AG08396 (cell line): ENCODE results near the gene CCDC91.

ENCODE experiments used
- DNase-seq: peaks from one replicate; pipeline ENCODE4 v3.0.0; 2012; ENCODE audit warnings: low spot score, mixed read lengths

The CCDC91 gene

GRCh38 chr12:28190321-28191050, at the start of gene CCDC91:
Gene CCDC91 (plus strand): TSS chr12:28190456. CDS start chr12:28257216, 66,760 bp downstream.
- peak; percentile 88 for DNase-seq

DNA sequence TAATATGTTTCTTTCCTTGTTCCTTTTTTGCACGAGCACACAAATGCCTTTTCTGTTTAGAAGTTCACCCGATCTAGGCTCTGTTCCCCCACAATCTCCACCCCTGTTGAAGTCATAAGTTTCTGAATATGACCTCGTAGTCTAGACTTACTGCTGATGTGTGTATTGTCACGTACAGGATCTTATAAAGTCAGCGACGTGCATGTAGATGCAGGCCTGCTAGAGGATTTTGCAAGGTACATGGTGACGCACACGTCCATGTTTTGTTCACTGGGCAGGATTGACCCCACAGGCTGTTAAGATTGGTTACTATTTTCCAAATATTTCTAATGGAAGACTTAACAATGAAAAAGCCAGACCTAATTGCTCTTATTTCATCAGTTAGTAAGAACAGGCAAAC, 46.2 kb upstream of the CCDC91 start:
- no peak for DNase-seq

- no peak for DNase-seq
Observed at GRCh38 chr12:28144532-28144931, 45.7 kb upstream of the CCDC91 start.

DNA sequence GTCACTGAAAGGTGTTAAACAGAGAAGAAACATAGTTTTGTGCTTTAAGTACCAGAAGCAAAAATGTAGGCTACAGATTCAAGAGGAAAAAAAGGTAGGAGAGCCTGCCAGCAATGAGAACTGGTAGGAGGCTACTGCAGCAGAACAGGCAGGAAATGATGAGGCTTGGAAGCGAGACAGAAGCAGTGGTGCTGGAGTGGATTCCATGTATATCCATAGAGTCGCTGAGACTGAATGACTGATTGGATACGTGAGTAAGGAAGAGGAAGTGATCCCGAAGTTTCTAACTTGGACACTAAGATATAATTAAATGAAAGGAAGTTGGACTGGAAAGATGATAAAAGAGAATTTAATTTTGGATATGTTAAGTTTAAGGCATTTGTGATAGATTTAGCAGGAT, 45.0 kb upstream of the CCDC91 start:
- DNase-seq = no peak

GRCh38 chr12:28149279-28149678, 41.0 kb upstream of the CCDC91 start:
- no peak for DNase-seq

GRCh38 chr12:28156362-28156761, 33.9 kb upstream of the CCDC91 start:
- no peak for DNase-seq

DNA sequence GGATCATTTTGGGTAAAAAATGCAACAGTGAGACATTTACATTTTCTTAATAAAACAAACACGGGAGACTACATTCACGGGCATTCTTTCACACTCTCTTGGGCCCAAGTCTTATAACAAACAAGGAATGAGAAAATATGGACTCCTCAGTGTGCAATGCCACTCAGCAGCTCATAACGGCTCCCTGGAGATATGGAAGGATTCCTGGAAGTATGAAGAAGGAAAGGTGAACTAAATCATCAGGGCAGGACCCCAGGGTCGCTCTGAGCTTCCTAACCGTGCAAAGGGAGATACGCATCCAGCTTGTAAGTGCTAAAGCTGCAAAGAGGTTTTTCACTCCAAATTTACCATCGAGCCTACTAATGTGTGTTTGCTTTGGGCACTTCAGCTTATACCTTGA, 33.5 kb upstream of the CCDC91 start:
- DNase-seq = no peak

- DNase-seq = no peak
Observed at GRCh38 chr12:28158353-28158752, 31.9 kb upstream of the CCDC91 start.

GRCh38 chr12:28159688-28160087, 30.6 kb upstream of the CCDC91 start:
- DNase-seq = no peak

GRCh38 chr12:28161697-28162096, 28.6 kb upstream of the CCDC91 start:
- no peak for DNase-seq

DNA sequence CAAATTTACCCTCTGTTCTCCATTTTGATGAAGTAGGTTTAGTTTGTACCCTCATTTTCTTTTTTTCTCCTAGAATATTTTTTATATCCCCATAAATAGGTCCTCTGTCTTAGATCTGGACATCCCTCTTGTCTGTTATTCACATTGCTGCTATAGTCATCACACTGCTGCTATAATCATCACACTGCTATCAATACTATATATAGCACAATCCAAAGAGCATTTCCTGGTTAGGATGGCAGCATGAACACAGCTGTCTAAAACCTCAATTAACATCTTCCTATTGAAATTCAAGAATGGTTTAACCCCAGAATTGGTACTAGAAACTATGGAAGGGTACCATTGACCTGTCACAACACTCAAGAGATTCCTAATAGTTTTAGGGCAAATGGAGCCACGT, 27.6 kb upstream of the CCDC91 start:
- no peak for DNase-seq

DNA sequence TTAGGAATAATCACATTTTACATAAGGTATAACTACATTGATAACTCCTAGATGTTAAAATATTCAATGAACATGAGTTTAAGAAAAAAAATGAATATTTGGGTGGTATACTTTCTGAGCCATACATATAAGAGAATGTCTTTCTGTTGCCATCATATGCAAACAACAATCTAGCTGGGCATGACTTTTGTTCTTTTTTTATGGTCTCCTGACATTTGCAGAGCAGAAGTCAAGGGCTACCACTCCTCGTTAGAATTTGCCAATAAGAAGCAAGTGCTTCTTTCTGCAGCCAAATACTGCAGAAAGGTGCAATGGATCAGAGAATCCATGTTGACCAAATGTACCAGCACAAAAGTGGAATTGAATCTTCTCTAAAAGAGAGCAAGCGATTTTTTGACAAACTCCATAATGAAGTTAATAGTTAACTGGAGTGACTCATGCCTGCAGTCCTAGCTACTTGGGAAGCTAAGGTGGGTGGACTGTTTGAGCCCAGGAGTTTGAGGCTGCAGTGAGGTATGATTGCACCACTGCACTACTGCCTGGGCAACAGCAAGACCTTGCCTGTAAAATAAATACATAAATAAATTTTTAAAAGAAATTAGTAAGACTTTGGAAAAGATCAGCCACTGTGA, 25.5 kb upstream of the CCDC91 start:
- no peak for DNase-seq

- DNase-seq = no peak
Observed at GRCh38 chr12:28167981-28168485, 22.2 kb upstream of the CCDC91 start.

- DNase-seq = no peak
Observed at GRCh38 chr12:28171356-28172060, 18.7 kb upstream of the CCDC91 start.

- peak; percentile 55 for DNase-seq
Observed at GRCh38 chr12:28172434-28173030, 17.7 kb upstream of the CCDC91 start.

DNA sequence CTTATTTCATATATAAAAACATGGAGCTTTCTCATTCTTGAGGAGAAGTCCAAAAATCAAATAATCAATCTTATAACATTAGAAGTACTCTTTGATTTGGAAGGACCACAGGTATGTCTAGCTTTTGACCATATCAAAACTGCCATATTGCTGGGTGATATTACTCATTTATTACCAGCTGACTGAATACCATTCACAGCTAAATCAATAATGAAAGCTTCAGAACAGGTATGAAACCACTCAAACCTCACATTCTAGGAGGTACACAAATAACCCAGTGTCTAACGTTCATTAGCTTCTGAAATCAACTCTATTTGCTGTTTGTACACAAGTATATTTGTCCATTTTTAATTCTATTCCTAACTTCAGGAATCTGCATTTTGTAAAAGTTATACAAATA, 16.8 kb upstream of the CCDC91 start:
- no peak for DNase-seq

DNA sequence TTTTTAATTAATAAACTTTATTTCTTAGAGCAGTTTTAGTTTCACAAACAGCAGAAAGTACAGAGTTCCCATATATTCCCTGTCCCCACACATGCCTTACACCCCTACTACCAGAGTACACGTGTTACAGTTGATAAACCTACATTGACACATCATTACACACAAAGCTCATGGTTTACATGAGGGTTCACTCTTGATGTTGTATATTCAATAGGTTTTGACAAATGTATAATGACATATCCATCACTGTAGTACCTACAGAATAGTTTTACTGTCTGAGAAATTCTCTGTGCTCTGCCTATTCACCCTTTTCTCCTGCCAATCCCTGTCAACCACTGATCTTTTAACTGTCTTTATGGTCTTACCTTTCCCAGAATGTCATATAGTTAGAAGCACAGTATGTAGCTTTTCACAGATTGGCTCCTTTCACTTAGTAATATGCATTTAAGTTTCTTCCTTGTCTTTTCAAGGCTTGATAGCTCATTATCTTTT, 15.1 kb upstream of the CCDC91 start:
- no peak for DNase-seq

GRCh38 chr12:28176295-28176694, 14.0 kb upstream of the CCDC91 start:
- DNase-seq = no peak

- no peak for DNase-seq
Observed at GRCh38 chr12:28177461-28177860, 12.8 kb upstream of the CCDC91 start.

GRCh38 chr12:28177905-28178304, 12.4 kb upstream of the CCDC91 start:
- no peak for DNase-seq

DNA sequence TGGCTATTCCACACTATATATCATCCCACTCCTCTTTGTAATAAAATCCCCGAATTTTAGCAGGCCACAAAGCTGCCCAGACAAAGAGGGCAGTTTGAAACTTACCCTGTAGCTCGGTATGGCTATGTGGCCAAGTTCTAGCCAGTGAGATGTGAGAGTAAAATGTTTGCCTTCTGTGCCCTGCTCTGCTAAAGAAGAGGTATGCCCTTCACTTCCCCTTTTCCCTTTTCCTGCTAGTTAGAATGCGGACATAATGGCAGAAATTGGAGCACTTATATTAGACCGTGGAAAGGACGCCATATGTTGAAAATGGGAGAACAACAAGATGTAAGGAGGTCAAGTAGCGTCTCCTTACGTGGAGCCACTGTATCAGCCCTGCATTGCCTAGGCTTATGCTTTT, 11.5 kb upstream of the CCDC91 start:
- no peak for DNase-seq

DNA sequence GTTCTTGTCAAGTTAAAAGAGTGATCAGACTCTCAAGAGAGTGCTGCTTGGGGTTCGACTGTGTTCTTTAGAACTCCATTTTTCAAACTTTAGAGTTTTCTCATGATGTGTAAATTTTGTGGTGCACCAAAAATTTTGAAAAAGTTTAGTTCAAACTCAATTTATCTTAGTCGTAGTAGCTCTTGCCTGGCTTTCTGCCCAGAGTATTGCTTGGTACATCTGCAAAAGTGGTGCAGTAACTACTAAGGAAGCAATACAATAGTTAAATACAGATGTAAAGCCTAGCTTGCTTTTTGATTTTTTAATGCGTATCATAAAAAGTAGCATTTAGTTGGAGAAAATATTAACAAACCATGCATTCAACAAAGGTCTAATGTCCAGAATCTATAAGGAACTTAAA, 9.5 kb upstream of the CCDC91 start:
- no peak for DNase-seq
